NCI-H1694 (cell line): ENCODE data around the gene GGA3.
A peak's percentile ranks its signal among the peaks of the same experiment; 100 is the strongest.
"Not testable (repeated sequence)": the region's sequence is repeated elsewhere in the genome, so short reads cannot be mapped to it uniquely, and the experiment has no call there.

Experiments
- DNase-seq: peaks from one replicate; lab custom pipeline; 2025; lab: John Stamatoyannopoulos, UW

GGA3 gene

DNA sequence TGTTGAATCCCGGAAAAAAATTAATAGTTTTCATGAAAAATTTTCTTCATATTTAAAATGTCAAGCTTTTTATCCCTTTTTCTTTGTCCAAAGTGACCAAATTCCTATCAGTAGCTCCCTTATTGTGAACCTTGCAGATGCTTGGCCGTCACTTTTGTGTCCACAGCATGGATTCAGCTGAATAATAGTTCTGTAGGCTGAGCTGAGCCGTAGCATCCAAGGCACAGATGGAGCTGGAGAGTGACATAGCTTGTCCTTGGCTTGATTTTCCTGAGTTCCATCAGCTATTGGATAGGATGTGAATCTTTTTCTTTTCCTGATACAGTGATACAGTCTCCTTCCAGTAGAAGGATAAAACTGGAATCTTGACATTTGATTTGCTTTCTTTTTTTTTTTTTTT lies 52.3 kb downstream of the GGA3 start:
- DNase-seq = no peak

- no peak for DNase-seq
Measured at GRCh38 chr17:75208161-75208560, 53.2 kb downstream of the GGA3 start.

GRCh38 chr17:75207760-75208159 lies 53.6 kb downstream of the GGA3 start:
- DNase-seq = no peak

DNA sequence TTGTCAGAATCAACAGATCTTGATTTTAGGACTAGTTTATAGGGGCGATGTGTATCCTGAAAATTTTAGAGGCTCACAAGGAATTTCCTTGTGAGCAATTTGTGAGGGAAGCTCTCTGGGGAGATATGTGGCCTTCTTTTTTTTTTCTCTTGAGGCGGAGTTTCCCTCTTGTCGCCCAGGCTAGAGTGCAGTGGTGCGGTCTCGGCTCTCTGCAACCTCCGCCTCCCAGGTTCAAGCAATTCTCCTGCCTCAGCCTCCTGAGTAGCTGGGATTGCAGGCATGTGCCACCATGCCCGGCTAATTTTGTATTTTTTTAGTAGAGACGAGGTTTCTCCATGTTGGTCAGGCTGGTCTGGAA lies 54.4 kb downstream of the GGA3 start:
- DNase-seq = not testable (repeated sequence)

DNA sequence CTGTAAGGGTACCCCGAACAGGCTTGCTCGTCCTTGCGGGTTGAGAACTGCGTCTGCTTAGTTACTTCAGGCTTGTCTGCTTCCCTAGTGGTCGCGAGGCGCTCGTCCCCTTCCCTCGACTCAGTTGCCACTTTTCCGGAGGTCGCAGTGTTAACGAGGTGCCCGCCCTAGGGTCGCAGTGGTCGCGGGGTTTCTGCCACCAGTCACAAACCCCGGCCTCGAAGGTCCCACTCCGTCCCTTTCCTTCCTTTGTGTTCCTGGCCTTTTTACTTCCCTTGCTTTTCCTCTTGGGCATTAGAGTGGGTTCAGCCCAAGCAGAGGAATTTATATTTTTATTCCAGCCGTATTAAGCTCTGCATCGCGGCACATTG lies 55.6 kb downstream of the GGA3 start:
- no peak for DNase-seq

DNA sequence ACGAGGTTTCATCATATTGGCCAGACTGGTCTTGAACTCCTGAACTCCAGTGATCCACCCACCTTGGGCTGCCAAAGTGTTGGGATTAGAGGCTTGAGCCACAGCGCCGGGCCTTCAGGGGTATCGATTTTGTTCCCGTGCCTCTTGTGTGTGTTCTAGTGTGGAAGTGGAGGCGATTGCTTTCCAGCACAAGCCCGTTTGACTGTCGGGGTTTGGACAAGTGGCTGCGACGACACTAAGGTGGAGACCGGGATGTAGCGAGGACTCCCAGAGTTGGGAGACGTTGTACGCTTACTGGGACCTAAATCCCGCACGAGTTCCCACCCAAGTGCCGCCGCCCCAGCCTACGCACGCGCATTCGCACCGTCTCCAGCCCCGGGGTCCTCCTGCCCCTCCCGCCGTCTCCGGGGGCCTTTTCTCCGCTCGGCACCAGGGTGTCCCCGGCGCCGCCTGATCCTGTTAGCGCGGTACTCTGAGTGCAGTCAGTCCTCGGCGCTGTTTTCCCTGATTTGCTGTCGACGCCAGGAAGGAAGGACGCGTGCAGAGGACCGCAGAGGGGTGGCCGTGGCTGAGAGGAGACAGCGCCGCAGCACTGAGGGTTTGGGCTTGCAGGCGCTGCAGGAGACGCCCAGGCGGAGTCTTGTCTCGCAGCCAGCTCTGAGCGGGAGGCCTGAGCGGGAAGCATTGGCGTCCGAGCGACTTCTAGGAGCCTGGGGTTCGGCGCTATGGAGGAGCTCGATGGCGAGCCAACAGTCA lies 56.2 kb downstream of the GGA3 start, which contains the start of gene NUP85:
NUP85 (plus strand) TSS at position 643 of the 756 bp plus-strand sequence; CDS start at position 726, 83 bp downstream.
- peak; percentile 80 for DNase-seq

DNA sequence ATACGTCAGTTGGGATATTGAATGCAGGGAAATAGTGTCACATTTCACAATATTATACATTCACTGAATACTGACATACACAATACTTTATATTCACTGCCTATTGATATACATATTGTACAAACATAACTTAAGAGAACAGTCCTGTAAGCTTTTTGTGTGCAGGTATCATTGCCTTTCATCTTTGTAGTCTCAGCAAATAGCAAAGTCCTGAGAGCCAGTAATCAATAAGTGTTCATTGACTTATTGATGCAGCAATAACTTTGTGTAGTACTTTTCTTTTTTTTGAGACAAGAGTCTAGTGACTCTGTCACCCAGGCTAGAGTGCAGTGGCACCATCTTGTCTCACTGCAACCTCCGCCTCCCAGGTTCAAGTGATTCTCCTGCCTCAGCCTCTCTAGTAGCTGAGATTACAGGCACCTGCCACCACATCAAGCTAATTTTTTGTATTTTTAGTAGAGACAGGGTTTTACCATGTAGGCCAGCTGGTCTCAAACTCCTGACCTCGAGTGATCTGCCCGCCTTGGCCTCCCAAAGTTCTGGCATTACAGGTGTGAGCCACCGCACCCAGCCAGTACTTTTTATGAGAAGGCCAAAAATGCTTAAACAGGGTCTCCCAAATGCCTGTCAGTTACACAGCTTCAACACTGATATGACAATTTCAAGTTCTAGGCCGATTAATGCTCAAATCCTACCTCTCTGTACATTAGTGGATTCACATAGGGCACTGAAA lies 61.4 kb downstream of the GGA3 start:
- no peak for DNase-seq

DNA sequence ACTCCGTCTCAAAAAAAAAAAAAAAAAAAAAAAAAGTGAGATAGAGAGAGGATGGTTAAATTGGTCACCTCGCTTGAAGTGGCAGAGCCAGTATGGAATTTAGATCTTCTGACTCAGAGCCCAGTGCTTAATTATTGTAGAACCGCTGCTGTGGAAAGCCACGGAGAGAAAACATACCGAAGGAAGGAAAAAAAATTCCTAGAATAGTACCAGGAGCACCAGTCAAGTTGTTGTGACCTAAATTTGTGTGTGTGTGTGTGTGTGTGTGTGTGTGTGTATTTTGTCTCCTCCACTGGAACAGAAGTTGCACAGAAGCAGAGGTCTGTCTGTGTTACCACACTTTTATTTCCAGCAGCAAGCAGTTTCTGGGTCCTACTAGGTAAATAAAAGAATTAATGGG lies 66.5 kb downstream of the GGA3 start:
- no peak for DNase-seq

GRCh38 chr17:75191584-75191983 lies 69.8 kb downstream of the GGA3 start:
- no peak for DNase-seq

- DNase-seq = no peak
Measured at GRCh38 chr17:75188614-75189013, 72.8 kb downstream of the GGA3 start.
